ENCODE data around the gene VEZT. TPM values are rescaled to one million over a fixed set of nuclear protein-coding genes. Genes with fewer than 3 reads are reported as not detected.
"Not testable (repeated sequence)": the region's sequence is repeated elsewhere in the genome, so short reads cannot be mapped to it uniquely, and the experiment has no call there.

The VEZT gene
- total RNA-seq, 4 donors from 2014 or later = 76.5 to 121 (median 95.2) TPM

DNA sequence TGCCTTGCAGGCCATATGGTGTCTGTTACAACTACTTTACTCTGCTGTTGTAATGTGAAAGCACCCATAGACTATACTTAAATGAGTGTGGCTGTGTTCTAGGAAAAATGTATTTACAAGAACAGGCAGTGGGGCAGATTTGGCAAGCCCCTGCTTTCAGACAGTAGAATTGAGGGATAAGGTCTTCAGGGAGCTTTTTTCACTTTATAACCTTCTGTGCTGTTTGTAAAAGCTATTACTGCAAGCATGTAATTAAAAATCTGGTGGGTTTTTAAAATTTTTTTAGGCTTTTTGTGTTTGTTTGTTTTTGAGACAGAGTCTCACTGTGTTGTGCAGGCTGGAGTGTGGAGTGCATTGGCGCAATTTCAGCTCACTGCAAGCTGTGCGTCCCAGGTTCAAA, 73.9 kb downstream of the VEZT start:
- Histone ChIP-seq H3K4me3 (no peak overlapping the region), H3K36me3 (peaks cover 0 to 66% (median 0%) of the 10 kb centered on the region in 3 donors), H3K27me3 (no peaks in the 10 kb centered on the region), H3K4me1 (no peaks in the 10 kb centered on the region), H3K27ac (no peak overlapping the region), H3K9me3 (no peaks in the 10 kb centered on the region)
- no peak for TF ChIP-seq POLR2A (IDR thresholded peaks at IDR 0.05)
- TF ChIP-seq, protein P1, sequence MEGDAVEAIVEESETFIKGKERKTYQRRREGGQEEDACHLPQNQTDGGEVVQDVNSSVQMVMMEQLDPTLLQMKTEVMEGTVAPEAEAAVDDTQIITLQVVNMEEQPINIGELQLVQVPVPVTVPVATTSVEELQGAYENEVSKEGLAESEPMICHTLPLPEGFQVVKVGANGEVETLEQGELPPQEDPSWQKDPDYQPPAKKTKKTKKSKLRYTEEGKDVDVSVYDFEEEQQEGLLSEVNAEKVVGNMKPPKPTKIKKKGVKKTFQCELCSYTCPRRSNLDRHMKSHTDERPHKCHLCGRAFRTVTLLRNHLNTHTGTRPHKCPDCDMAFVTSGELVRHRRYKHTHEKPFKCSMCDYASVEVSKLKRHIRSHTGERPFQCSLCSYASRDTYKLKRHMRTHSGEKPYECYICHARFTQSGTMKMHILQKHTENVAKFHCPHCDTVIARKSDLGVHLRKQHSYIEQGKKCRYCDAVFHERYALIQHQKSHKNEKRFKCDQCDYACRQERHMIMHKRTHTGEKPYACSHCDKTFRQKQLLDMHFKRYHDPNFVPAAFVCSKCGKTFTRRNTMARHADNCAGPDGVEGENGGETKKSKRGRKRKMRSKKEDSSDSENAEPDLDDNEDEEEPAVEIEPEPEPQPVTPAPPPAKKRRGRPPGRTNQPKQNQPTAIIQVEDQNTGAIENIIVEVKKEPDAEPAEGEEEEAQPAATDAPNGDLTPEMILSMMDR (IDR thresholded peaks at IDR 0.05) = no peak
- no peak for DNase-seq

GRCh38 chr12:95298916-95299315, 81.3 kb downstream of the VEZT start:
- Histone ChIP-seq H3K9me3 (no peaks in the 10 kb centered on the region), H3K27ac (no peak overlapping the region), H3K4me1 (no peaks in the 10 kb centered on the region), H3K4me3 (no peak overlapping the region), H3K36me3 (peaks cover 0 to 68% (median 0%) of the 10 kb centered on the region in 3 donors), H3K27me3 (no peaks in the 10 kb centered on the region)
- DNase-seq = no peak
- TF ChIP-seq POLR2A (IDR thresholded peaks at IDR 0.05) = no peak
- TF ChIP-seq, protein P1 (IDR thresholded peaks at IDR 0.05) = no peak

GRCh38 chr12:95300286-95300685, 82.7 kb downstream of the VEZT start:
- H3K4me1 ChIP-seq = no peaks in the 10 kb centered on the region
- TF ChIP-seq, protein P1 (IDR thresholded peaks at IDR 0.05) = no peak
- TF ChIP-seq POLR2A (IDR thresholded peaks at IDR 0.05) = no peak
- no peaks in the 10 kb centered on the region for H3K27me3 ChIP-seq
- H3K4me3 ChIP-seq = no peak overlapping the region
- no peaks in the 10 kb centered on the region for H3K9me3 ChIP-seq
- H3K27ac ChIP-seq = no peak overlapping the region
- DNase-seq = no peak
- H3K36me3 ChIP-seq = peaks cover 0 to 58% (median 0%) of the 10 kb centered on the region in 3 donors

- Histone ChIP-seq H3K27me3 (no peaks in the 10 kb centered on the region), H3K4me3 (no peak overlapping the region), H3K36me3 (peaks cover 0 to 30% (median 0%) of the 10 kb centered on the region in 3 donors), H3K4me1 (no peaks in the 10 kb centered on the region), H3K9me3 (no peaks in the 10 kb centered on the region), H3K27ac (no peak overlapping the region)
- TF ChIP-seq, protein P1 (IDR thresholded peaks at IDR 0.05) = no peak
- TF ChIP-seq POLR2A (IDR thresholded peaks at IDR 0.05) = no peak
- no peak for DNase-seq
Measured at GRCh38 chr12:95303476-95303875, 85.9 kb downstream of the VEZT start.

GRCh38 chr12:95304673-95305198, 87.1 kb downstream of the VEZT start:
- no peaks in the 10 kb centered on the region for H3K4me1 ChIP-seq
- no peak overlapping the region for H3K4me3 ChIP-seq
- no peaks in the 10 kb centered on the region for H3K9me3 ChIP-seq
- peaks cover 0 to 22% (median 0%) of the 10 kb centered on the region in 3 donors for H3K36me3 ChIP-seq
- no peaks in the 10 kb centered on the region for H3K27me3 ChIP-seq
- no peak overlapping the region for H3K27ac ChIP-seq
- TF ChIP-seq, protein P1 (IDR thresholded peaks at IDR 0.05) = no peak
- no peak for TF ChIP-seq POLR2A (IDR thresholded peaks at IDR 0.05)
- DNase-seq = no peak

GRCh38 chr12:95312656-95313055, 95.0 kb downstream of the VEZT start:
- no peaks in the 10 kb centered on the region for H3K9me3 ChIP-seq
- H3K4me1 ChIP-seq = no peaks in the 10 kb centered on the region
- H3K36me3 ChIP-seq = peaks cover 0 to 7% (median 0%) of the 10 kb centered on the region in 3 donors
- H3K27ac ChIP-seq = no peak overlapping the region
- TF ChIP-seq POLR2A (IDR thresholded peaks at IDR 0.05) = no peak
- TF ChIP-seq, protein P1 (IDR thresholded peaks at IDR 0.05) = no peak
- no peaks in the 10 kb centered on the region for H3K27me3 ChIP-seq
- no peak overlapping the region for H3K4me3 ChIP-seq
- DNase-seq = no peak

GRCh38 chr12:95314756-95315155, 97.1 kb downstream of the VEZT start:
- not testable (repeated sequence) for DNase-seq, H3K4me1 ChIP-seq, H3K27ac ChIP-seq, H3K4me3 ChIP-seq, H3K36me3 ChIP-seq, H3K9me3 ChIP-seq, H3K27me3 ChIP-seq
